Fibroblast of pulmonary artery (primary cell): ENCODE measurements around the gene RBFA.

Source experiments
- DNase-seq: peaks from one replicate; pipeline ENCODE4 v3.0.0-alpha.2; 2010; ENCODE audit warnings: low read depth
- H3K4me3 ChIP-seq: replicated peaks from 2 replicates; pipeline ENCODE4 v1.5.1; 2011; ENCODE audit warnings: low read depth, mild to moderate bottlenecking, control low read depth, low read length, moderate library complexity
- CTCF ChIP-seq: IDR thresholded peaks from 2 replicates; pipeline ENCODE4 v1.5.1; 2011; ENCODE audit warnings: mild to moderate bottlenecking, control low read depth, low read length, inconsistent platforms; ENCODE audit errors: missing control alignments

Gene RBFA

DNA sequence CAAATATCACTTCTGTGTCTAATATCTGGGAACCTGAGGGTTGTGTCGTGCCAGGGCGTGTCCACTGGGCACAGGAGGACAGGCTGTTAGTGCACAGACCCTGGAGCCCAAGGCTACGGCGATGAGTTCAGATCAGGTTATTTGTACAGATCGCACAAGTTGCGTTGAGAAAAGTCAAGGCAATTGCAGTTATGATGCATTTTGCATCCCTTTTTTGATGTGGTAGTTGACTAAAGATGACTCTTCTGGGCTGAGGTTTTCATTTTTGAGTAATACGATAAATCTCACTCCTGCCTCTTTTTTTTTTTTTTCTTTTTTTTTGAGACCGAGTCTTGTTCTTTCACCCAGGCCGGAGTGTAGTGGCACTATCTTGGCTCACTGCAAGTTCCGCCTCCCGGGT is 7.2 kb downstream of the RBFA start:
- H3K4me3 ChIP-seq, result no peak overlapping the region
- DNase-seq, result no peak
- no peak for TF ChIP-seq CTCF

DNA sequence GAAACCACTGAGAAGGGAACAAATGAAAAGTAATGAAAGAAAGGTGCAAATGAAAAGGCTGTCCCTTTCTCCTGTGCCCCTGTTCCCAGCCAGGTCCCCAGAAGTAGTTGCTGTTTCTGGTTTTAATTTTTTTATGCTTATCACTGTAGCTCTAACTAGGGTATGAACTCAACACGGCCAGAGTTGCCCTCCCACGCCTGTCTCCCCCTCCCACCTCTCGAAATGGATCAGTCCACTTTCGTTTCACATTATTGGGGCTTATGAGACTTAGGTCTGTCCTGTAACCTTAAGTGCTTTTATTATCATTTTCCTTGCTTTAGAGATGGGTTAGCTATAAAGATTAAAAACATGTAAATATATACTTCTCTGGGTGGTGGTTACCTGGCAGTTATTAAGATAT is 8.6 kb downstream of the RBFA start:
- TF ChIP-seq CTCF, result no peak
- H3K4me3 ChIP-seq, result no peak overlapping the region
- DNase-seq, result no peak

DNA sequence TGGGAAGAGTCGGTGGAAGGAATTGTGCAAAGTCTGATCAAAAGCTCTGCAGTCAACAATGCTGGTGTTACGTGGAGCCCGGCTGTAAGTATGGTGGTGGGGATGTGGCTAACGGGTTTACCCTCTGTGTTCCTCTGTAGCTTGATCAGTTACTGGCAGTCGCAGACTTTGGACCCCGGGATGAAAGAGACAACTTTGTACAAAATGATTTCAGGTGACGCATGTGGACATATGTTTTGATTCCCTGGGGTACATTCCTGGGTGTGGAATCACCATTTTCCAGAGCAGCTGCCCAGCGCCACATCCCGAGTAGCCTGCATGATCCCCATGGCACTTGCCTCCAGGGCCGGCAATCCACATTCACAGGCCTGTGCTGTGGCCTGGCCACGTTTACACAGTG is 9.8 kb downstream of the RBFA start:
- DNase-seq, result no peak
- H3K4me3 ChIP-seq, result no peak overlapping the region
- TF ChIP-seq CTCF, result no peak

- H3K4me3 ChIP-seq, result no peak overlapping the region
- no peak for TF ChIP-seq CTCF
- no peak for DNase-seq
These were observed 11.8 kb downstream of the RBFA start for GRCh38 chr18:80046011-80046410.

DNA sequence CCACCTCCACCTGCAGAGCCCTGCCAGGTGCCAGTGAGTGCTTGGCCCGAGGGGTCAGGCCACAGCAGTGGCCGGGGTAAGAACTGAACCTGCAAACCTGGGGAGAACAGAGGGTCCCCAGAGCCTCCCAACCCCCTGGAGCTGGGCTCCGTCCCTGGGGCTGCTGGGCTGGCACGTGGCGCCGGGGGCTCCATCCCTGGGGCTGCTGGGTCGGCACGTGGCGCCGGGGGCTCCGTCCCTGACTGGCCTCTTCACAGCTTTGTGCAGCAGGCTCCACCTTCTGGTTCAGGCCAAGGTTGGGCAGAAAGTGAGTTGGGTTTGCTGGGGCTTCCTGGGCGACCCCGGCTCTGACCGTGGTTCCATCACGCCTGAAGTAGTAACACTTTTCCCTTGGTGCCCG is 12.2 kb downstream of the RBFA start:
- DNase-seq, result no peak
- H3K4me3 ChIP-seq, result no peak overlapping the region
- no peak for TF ChIP-seq CTCF

DNA sequence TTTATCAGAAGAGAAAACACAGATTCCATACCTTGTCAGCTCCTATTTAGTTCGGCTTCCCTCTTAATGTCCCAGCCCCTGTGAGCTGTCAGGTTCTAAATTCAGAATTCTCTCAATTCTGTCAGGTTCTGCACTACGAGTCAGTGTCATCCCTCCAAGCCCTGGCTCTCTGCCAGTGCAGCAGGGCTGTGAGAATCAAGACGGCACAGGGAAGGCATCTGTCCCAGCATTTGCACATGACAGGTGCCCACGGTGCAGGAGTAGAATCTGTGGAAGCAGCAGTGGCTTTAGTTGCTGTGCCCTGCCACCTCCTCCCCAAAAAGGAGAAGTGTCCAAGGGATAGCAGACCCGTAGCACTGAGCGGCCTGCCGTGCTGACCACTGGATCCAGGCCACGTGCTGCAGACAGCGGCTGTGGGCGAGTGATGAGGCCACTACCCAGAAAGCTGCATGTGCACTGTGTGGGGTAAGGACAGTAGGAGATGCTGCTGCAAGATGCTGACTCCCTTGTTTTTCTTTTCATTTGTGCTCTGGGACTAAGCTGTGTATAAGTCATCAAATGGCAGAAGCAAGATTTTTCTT is 12.8 kb downstream of the RBFA start:
- TF ChIP-seq CTCF, result no peak
- no peak for DNase-seq

DNA sequence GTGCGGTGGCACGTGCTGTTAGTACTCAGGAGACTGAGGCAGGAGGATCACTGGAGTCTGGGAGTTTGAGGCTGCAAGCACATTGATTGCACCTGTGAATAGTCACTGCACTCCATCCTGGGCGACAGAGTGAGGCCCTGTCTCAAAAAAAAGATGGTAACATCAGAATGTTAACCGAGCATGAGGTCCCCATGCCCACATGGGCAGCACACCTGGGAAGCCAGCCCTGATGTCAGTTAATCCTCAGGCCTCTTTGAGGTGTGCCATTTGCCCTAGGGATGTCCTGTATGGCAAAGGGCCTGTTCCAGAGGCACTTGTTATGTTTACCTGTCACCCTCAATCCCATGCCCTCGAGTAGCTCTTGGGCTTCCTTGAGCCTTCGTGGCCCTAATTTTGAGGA is 16.6 kb downstream of the RBFA start:
- DNase-seq, result no peak
- no peak for TF ChIP-seq CTCF
- H3K4me3 ChIP-seq, result no peak overlapping the region

More for the DNA sequence above, 12.8 kb downstream of the RBFA start:
- no peak overlapping the region for H3K4me3 ChIP-seq
